Endodermal cell (in vitro differentiated cells): ENCODE measurements around the gene TBC1D16. TPM values are rescaled to one million over a fixed set of nuclear protein-coding genes. Genes with fewer than 3 reads are reported as not detected.

Experiments
- DNase-seq: peaks from one replicate; pipeline ENCODE4 v3.0.0-alpha.2; 2017
- H3K27ac ChIP-seq: 2 replicates; pipeline ENCODE4 v1.5.1; 2013; ENCODE audit warnings: mild to moderate bottlenecking, low read depth, low read length, moderate library complexity
- H3K27me3 ChIP-seq: 2 replicates; pipeline ENCODE4 v1.6.1; 2013; ENCODE audit warnings: mild to moderate bottlenecking, low read length, moderate library complexity; ENCODE audit not compliant: insufficient read depth, control insufficient read depth, poor library complexity, severe bottlenecking
- H3K36me3 ChIP-seq: 2 replicates; pipeline ENCODE4 v1.7.0; 2013; ENCODE audit warnings: mild to moderate bottlenecking, low read length, moderate library complexity; ENCODE audit not compliant: control insufficient read depth, insufficient read depth
- H3K4me1 ChIP-seq: one replicate; pipeline ENCODE4 v1.7.0; 2013; ENCODE audit warnings: low read length; ENCODE audit not compliant: control insufficient read depth, insufficient read depth
- H3K4me3 ChIP-seq: 2 replicates; pipeline ENCODE4 v1.5.1; 2013; ENCODE audit warnings: mild to moderate bottlenecking, low read length, moderate library complexity
- H3K9ac ChIP-seq: 2 replicates; pipeline ENCODE4 v1.6.1; 2013; ENCODE audit warnings: mild to moderate bottlenecking, low read length, moderate library complexity; ENCODE audit not compliant: poor library complexity, severe bottlenecking; ENCODE audit errors: extremely low read depth
- H3K9me3 ChIP-seq: 2 replicates; pipeline ENCODE4 v1.6.1; 2013; ENCODE audit warnings: mild to moderate bottlenecking, low read length, moderate library complexity; ENCODE audit not compliant: control insufficient read depth
- H3K27ac Mint-ChIP-seq: 2 replicates; pipeline ENCODE4 v1.8.0; 2020; ENCODE audit warnings: mixed read lengths
- H3K27me3 Mint-ChIP-seq: 2 replicates; pipeline ENCODE4 v1.8.0; 2021; ENCODE audit warnings: mild to moderate bottlenecking, mixed read lengths; ENCODE audit not compliant: insufficient read depth
- H3K36me3 Mint-ChIP-seq: 2 replicates; pipeline ENCODE4 v1.8.0; 2020; ENCODE audit warnings: low read depth, mixed read lengths
- H3K4me1 Mint-ChIP-seq: 2 replicates; pipeline ENCODE4 v1.8.0; 2020; ENCODE audit warnings: mixed read lengths
- H3K4me3 Mint-ChIP-seq: 2 replicates; pipeline ENCODE4 v1.8.0; 2020; ENCODE audit warnings: mild to moderate bottlenecking, moderate library complexity, mixed read lengths
- H3K9me3 Mint-ChIP-seq: 2 replicates; pipeline ENCODE4 v1.8.0; 2020; ENCODE audit warnings: mild to moderate bottlenecking, mixed read lengths
- CTCF ChIP-seq: fragments of 200-600 bp; sonication (generic); conservative IDR thresholded peaks from 2 replicates; pipeline ENCODE4 v1.5.0; 2021; ENCODE audit warnings: antibody characterized with exemption, mild to moderate bottlenecking
- WGBS, 2 experiments: methylation state at CpG; one replicate each; pipeline versions ENCODE4 v1.1.5 to v1.1.7; 2013; ENCODE audit warnings: missing lambda C conversion rate in 2 of 2, mixed read lengths in 1 of 2; ENCODE audit not compliant: insufficient coverage in 1 of 2, insufficient read length in 1 of 2; 5-methylcytosine and 5-hydroxymethylcytosine counted together
- total RNA-seq, 2 donors: library from RNA; stranded (reverse); fragmentation: NEBNext Ultra II Directional in 1 of 2; extraction: Animal tissue kit (Norgen Biotek cat#: 25700) in 1 of 2; gene quantifications; 2 replicates in 1 of 2; 3 replicates in 1 of 2; pipeline ENCODE4 v1.2.1, GENCODE V29; 2021

The TBC1D16 gene
- total RNA-seq, 2 donors from 2014 or later, result 88.2 to 116 TPM

GRCh38 chr17:79991140-79991923, 44.3 kb downstream of the TBC1D16 start:
- Mint-ChIP-seq H3K27ac (no peak overlapping the region), H3K36me3 (peaks cover 19% of the 10 kb centered on the region), H3K27me3 (no peaks in the 10 kb centered on the region), H3K4me1 (peaks cover 39% of the 10 kb centered on the region), H3K9me3 (no peaks in the 10 kb centered on the region), H3K4me3 (peak overlapping the region; percentile 28)
- TF ChIP-seq CTCF, result peak; percentile 82
- no peaks in the 10 kb centered on the region for H3K36me3 ChIP-seq
- peak; percentile 98 for DNase-seq
- no peaks in the 10 kb centered on the region for H3K27me3 ChIP-seq
- H3K4me1 ChIP-seq, result peaks cover 10% of the 10 kb centered on the region
- 47 to 80% methylated on average over 5 to 22 of the region's 30 CpGs for WGBS, 2 experiments
- H3K9me3 ChIP-seq, result no peaks in the 10 kb centered on the region
- no peak overlapping the region for H3K9ac ChIP-seq
- no peak overlapping the region for H3K4me3 ChIP-seq
- peak overlapping the region; percentile 66 for H3K27ac ChIP-seq

- WGBS, 2 experiments, result 94 to 96% methylated on average over 11 to 17 of the region's 17 CpGs
Observed at GRCh38 chr17:79990704-79991103, 45.0 kb downstream of the TBC1D16 start.

GRCh38 chr17:79990051-79990592, 45.5 kb downstream of the TBC1D16 start:
- 91 to 95% methylated on average over 10 to 21 of the region's 21 CpGs for WGBS, 2 experiments
- no peak overlapping the region for H3K27ac Mint-ChIP-seq
- Histone ChIP-seq H3K27ac (no peak overlapping the region), H3K27me3 (no peaks in the 10 kb centered on the region), H3K4me1 (peaks cover 10% of the 10 kb centered on the region), H3K9me3 (no peaks in the 10 kb centered on the region), H3K36me3 (no peaks in the 10 kb centered on the region), H3K4me3 (no peak overlapping the region), H3K9ac (no peak overlapping the region)
- H3K4me3 Mint-ChIP-seq, result no peak overlapping the region
- DNase-seq, result no peak
- H3K27me3 Mint-ChIP-seq, result no peaks in the 10 kb centered on the region
- H3K9me3 Mint-ChIP-seq, result no peaks in the 10 kb centered on the region
- H3K4me1 Mint-ChIP-seq, result peaks cover 40% of the 10 kb centered on the region
- H3K36me3 Mint-ChIP-seq, result peaks cover 10% of the 10 kb centered on the region
- no peak for TF ChIP-seq CTCF

More at GRCh38 chr17:79990704-79991103, 45.0 kb downstream of the TBC1D16 start:
- H3K4me3 ChIP-seq, result no peak overlapping the region
- H3K9me3 ChIP-seq, result no peaks in the 10 kb centered on the region
- H3K9me3 Mint-ChIP-seq, result no peaks in the 10 kb centered on the region
- no peak for TF ChIP-seq CTCF
- no peak for DNase-seq
- peak overlapping the region; percentile 8 for H3K27ac ChIP-seq
- H3K9ac ChIP-seq, result no peak overlapping the region
- peaks cover 14% of the 10 kb centered on the region for H3K36me3 Mint-ChIP-seq
- H3K4me3 Mint-ChIP-seq, result no peak overlapping the region
- no peaks in the 10 kb centered on the region for H3K27me3 Mint-ChIP-seq
- peaks cover 10% of the 10 kb centered on the region for H3K4me1 ChIP-seq
- H3K27me3 ChIP-seq, result no peaks in the 10 kb centered on the region
- H3K4me1 Mint-ChIP-seq, result peaks cover 39% of the 10 kb centered on the region
- no peaks in the 10 kb centered on the region for H3K36me3 ChIP-seq
- no peak overlapping the region for H3K27ac Mint-ChIP-seq
